HG03097 (cell line): ENCODE results near the gene NHLH1.

Source experiments
- ATAC-seq: cut with Tn5 transposase; IDR thresholded peaks from one replicate; pipeline ENCODE4 v1.9.1; 2021; ENCODE audit not compliant: unreplicated experiment, low FRiP score

The NHLH1 gene

DNA sequence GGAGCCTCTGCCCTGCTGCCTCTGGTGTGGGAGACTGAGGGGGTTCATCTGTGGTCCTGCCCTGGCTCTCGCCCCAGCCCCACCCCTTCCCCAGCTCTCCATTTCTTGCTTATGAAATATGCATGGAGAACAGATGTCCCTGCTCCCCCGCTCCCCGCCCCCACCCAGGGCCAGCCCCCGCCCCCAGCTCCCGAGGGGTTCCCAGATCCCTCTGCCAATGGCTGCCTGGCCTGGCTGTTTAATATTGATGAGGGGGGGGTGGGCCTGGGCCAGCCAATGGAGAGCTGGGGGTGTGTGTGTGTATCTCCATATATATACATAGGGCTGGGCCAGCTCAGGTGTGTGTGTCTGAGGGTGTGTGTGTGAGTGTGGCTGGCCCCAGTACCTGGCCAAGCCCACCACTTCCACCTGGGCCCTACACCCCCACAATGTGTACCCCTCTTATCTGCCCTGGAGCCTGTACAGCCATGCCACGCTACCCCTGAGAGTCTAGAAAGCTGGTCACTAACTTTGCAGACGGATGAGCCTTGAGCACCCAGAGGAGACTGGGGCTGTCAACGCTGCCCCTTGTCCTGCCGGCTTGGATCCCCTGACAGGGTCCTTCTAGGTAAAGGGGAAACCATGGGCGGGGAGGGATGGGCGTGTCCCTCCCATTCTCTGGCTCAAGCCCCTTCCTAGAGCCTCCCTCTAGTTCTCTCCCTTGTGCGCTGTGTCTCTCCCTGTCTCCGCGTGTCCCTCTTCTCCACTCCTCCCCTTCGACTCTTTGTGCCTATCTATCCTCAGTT is at the start of gene NHLH1:
Gene NHLH1 (plus strand): TSS at position 341 of the 785 bp plus-strand sequence. CDS start 3,661 bp downstream, outside the sequence.
- ATAC-seq: no peak

DNA sequence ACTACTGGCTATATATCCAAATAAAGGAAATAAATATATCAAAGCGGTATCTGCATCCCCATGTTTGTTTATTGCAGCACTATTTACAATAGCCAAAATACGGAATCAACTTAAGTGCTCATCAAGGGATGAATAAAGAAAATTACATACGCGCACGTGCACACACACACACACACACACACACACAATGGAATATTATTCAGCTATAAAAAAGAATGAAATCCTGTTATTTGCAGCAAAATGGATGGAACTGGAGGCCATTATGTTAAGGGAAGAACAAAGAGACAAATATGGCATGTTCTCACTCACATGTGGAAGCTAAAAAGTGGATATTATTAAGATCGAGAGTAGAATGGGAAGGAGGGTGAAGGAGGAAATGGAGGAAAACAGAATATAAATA is 44.0 kb upstream of the NHLH1 start:
- no peak for ATAC-seq

DNA sequence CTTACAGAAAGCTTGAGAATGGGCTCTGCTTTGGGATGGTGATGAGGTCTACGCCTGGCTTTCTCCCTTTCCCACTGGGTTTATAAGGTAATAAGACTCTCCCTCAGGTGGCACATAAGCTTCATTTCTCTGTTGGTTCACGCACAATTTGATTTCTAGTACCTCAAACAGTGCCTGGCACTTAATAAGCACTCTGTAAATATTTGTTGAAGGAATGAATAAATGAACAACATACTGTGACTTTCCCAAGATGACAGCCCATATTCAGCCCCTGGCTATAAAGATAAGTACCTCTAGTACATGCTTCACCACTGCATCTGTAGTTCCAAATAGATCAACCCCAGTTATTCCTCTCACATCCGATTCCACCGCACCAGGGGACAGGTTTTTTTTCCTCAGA is 41.6 kb upstream of the NHLH1 start:
- ATAC-seq: no peak

DNA sequence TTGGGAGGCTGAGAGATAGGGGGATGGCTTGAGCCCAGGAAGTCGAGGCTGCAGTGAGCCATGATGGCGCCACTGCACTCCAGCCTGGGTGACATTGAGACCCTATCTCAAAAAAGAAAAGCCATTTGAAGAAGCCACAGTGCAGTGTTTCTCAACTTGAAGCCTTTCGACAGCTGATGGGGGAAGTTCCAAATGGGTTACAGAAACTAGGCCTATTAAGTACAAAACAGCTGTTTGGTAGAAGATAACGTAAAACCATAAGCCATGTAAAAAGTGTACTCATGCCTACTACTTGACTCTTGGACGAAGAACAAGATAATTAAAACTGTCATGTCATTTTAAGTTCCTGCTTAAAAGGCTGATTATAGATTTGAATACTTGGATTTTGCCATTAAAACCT is 40.5 kb upstream of the NHLH1 start:
- no peak for ATAC-seq

DNA sequence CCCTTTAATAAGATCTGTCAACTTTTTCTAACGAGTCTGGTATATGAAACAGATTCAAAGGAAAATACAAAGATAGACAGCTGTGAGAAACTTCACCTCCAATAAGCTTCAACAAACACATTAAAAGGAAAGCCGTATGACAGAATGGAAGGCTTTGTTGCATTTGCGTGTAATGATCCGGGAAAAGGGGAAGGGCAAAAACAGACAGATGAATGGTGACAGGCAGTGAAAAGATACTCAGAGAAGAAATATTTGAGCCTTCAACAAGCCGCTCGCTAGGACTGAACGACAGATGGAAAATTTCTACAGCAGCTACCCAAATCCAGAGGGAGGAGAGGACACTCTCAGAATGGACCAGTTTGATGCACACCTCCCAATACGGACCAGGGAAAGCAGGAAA is 38.7 kb upstream of the NHLH1 start:
- no peak for ATAC-seq

DNA sequence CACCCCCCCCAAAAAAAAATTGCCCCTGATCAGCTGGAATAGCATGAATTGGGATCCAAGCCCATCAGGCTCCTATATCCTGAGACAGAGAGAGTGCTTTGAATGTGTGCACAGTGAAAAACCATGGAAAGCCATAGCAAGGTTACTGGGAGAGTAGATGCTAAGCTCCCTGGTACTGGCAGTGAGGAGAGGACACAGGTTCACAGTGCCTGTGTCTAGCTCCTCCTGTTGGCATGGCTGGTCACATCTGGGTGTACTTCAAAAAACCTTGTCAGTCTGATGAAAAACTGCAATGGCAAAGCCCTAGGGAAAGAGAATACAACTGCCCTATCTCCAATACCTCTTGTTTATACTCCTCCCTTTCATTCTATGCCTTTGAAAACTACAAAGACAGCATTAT is 36.8 kb upstream of the NHLH1 start:
- no peak for ATAC-seq

DNA sequence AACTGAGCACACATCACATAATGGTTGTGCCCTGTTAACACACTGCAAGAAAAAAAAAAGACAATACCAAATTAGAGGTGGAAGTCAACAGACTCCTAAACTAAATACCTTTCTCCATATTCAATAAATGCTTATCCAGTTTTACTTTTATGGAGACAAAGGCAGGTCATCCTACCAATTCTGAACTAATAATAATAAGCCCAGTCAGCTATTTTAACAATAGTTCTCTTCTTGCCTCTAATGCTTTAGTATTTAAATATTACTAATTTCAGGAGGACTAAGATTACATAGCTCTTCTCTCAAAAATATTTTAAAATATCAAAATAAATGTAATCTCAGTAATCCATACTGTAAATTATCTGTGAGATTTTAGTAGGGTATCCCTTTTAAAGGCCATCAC is 34.4 kb upstream of the NHLH1 start:
- ATAC-seq: no peak

DNA sequence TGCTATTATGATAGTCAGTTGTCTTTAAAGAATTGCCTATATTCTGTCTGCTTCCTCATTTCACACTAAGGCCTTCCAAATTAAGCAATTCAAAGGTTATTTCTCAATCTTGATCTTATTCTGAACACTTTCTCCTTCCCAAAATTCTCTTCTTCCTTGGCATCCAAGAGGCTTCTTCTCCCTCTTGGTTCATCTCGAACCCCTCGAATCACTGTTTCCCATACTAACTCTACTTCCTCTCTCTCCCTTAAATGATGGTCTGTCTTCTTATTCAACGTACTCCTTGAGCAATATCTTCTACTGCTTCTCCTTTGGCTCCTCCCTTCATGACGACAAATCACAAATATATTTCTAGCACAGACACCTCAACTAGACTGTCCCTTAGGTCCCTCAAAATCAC is 28.3 kb upstream of the NHLH1 start:
- ATAC-seq: no peak

DNA sequence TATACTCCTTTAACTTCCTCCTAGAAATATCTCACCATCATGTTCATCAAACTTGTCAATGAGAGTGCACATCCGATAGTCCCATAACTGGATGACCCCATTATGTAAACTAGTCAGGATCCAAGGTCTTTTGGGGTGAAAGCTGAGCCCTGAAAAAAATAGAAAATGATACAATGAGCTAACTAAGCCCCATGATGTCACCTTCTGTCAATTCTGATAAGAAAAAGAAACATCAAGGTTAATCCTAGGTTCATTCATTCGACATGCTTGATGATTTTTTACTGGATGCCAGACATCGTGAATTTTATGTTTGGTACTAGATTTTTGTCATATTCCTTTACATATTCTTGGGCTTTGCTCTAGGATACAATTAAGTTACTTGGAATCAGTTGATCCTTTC is 26.7 kb upstream of the NHLH1 start:
- ATAC-seq: no peak

DNA sequence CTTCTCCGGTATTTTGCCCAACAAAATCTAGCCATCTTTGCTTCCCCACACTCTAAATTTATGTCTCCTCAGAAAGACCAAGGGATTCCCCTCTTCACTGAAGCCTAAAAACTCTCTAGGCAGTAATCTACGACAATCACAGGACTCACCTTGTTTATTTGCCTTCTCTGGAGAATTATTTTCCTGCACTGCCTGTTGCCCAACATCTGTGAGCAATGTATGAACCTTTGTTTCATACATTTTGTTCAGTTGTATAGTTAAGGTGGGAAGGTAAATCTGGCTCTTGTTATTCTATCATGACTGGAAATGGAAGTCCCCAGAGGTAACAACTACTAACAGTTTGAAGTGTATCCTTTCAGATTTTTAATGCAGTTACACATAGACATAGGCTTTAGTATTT is 26.0 kb upstream of the NHLH1 start:
- no peak for ATAC-seq

DNA sequence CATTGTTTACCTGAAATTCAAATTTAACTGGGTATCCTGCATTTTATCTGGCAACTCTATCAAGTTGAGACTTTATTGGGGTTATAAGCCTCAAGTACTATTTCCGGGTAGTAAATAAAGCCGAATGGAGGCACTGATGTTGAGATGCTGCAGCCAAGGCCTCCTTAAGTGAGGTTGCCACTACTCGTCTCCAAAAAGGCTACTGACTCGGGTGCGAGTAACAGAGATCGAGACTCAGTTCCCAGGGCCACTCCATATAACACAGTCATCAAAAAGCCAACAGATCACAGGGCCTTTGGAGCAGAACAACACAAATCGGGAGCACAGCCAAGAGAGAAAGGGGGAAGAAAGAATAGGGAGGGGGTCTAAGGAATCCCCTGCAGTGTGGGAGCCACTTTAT is 24.3 kb upstream of the NHLH1 start:
- no peak for ATAC-seq

DNA sequence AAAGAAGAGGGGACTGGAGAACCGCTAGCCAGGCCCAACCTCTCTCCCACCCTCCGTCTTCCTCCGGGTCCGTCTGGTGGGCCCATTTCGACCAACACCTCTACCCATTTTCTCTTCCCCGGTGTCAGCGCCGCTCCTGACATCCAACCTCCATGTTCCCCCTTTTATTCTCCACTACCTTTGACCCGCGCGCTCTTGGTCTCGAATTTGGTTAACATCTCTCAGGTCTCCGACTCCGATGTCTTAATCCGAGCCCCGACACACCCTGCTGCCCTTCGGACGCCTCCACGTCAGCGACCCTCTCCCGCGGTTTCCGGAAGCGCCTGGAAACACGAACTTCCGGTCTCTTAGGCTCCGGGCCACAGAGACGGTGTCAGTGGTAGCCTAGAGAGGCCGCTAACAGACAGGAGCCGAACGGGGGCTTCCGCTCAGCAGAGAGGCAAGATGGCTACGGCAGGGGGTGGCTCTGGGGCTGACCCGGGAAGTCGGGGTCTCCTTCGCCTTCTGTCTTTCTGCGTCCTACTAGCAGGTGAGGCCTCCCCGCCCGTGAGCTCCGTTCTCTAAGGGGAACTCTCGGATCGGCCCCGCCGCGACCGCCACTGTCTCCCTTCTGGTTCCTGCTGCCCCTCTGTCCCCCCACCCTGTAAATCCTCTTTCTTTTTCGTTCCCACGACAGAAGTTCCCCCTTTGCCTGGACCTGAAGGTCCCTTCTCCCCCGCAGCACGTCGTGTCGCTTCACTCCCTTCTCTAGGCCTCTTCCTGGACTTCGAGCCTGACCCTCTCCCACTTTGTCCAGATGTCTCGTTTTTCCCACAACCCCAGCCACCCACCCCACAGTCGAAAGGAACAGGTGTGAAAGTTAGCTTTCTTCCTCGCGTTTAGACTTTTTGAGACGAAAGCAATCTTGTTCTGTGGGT is 23.7 kb upstream of the NHLH1 start, which contains the start of the genes COPA and NCSTN:
Gene COPA (minus strand): TSS at position 298 of the 917 bp plus-strand sequence. CDS start 80 bp downstream, at position 218.
Gene NCSTN (plus strand): TSS at position 431 of the 917 bp plus-strand sequence. CDS start 14 bp downstream, at position 445.
- ATAC-seq: peak; percentile 89

DNA sequence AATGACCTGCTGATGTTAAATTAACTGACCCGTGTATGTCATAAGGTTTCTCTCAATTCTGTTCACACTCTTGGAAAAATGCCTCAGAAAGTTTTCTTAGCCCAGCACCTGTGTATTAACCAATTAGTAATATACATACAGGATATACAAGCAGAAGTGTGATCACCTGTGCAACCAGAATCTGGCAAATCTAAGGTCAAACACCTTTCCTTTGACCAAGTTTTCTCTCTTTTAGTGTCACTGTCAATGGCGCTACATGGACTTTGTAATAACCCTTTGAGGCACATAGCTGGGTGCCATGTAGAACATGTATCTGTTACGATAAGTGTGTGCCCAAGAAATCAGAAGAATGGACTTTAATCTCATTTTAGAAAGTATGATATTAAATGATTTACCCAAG is 22.6 kb upstream of the NHLH1 start:
- ATAC-seq: no peak

DNA sequence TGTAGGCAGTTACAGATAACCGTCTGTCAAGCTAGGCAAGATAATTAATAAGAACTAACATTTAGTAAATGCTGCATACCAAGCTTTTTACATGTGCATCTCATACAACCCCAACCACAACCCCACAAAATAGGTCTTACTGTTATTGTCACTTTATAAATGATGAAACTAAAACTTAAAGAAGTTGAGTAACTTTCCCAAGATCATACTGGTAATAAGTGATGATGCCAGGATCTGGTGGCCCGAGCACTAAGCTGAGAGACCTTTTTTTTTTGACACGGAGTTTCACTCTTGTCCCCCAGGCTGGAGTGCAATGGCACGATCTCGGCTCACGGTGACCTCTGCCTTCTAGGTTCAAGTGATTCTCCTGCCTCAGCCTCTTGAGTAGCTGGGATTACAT is 21.9 kb upstream of the NHLH1 start:
- no peak for ATAC-seq

DNA sequence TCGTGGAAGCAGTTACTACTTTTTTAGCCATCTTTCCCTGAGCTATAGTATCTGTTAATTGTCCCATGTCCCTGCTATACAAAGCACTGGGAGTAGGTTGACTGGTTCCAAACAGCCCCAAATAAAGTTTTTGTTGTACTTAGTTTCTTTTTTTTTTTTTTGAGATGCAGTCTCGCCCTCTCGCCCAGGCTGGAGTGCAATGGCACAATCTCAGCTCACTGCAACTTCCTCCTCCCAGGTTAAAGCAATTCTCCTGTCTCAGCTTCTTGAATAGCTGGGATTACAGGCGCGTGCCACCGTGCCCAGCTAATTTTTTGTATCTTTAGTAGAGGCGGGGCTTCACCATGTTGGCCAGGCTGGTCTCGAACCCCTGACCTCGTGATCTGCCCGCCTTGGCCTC is 20.4 kb upstream of the NHLH1 start:
- no peak for ATAC-seq

DNA sequence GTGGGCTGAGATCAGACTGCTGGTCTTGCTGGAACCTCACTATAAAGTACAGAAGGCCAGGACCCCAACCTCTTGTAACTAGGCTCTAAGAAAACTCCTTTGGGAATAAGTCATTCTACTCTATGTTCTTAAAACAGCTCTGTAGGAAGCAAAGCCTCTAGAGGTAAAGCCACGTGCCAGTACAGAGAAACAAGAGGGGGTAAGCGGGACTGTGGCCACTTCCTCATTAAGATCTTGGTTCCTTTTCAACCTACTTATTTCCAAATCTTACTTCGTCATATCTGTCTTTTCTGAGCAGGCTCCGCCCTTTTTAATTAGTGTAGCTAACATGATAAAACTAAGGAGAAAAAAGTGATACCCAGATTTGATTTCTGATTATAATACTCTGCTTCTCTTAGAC is 19.9 kb upstream of the NHLH1 start:
- no peak for ATAC-seq

DNA sequence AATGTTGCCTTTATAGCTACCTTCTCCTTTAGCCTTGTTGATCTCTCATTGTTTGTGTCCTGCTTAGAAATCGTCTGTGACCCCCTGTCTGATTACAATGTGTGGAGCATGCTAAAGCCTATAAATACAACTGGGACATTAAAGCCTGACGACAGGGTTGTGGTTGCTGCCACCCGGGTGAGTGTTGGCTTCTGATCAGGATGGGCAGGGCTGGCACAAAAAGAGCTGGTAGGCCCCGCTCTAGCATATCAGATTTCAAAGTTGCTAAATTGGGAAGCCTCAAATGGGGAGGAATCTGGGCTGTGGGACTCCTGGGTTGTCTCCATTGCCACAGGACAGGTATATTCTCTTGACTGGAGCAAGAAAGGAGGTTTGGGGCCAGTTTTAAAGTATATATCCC is 15.2 kb upstream of the NHLH1 start:
- ATAC-seq: no peak

DNA sequence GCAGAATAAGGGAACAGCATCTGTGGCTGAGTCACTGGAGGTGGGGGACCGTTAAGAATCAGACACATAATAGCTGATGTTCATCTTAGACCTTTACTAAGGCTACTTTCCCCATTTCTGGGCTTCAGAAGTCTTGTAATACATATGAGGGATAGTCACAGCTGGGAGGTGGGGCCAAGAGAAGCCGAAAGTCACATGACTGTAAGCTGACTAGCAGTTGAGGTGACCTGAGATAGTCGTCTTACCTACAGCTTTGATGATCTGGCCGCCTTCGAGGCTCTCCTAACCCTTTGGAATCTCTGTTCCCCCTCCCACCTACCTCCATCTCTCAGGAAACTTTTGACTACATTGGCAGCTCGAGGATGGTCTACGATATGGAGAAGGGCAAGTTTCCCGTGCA is 14.3 kb upstream of the NHLH1 start:
- no peak for ATAC-seq

DNA sequence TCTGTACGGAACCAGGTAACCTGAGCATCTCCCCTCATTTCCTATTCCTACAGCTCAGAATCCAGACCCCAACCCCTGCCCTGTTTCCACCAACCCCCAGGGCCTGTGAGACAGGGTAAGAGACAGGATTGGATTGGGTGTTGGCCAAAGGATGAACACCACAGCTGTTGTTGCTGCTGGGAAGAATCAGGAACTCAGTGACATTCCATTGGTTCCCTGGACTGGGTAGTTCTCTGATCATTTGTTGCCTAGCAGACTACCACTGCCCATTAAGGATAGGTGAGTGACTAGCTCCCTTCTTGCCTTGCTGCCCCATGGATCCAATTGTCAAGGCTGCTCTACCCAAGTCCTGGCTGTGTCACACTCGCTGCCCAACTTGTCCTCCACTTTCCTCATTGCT is 13.6 kb upstream of the NHLH1 start:
- no peak for ATAC-seq

DNA sequence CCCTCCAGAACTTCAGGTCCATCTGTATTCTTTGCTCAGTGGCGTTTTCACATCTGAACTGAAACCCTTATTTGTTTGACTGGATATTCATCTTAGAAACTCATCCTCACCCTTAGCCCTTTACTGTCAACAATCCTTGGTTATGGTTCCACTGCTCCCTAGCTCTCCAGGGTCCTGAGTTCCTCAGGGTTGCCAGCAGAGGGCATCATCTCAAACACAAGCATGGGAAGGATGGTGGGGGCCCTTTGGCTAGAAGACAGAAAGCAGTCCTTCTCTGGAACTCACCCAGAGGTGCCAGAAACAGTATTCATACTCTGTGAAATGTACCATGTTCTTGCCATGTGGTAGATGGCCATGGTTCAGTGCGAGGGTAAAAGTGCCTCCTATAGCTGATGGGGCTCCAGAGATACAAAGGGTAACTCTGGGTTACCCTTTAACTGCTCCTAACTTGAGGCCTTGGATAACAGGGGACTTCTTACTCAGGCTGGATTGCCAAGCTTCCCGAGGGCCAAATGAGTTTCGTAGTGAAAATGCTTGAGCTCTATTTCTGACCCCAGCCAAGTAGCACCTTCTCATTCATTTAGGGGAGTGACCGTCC is 12.4 kb upstream of the NHLH1 start:
- ATAC-seq: no peak
